HEK293 (cell line): ENCODE data around the gene PIGQ.
A peak's percentile ranks its signal among the peaks of the same experiment; 100 is the strongest.

Source experiments
- CTCF ChIA-PET: fragments of 350-600 bp; formaldehyde crosslinking; extraction: SDS; loops from one replicate; lab custom pipeline; 2021; ENCODE audit warnings: antibody characterized with exemption; lab: Yijun Ruan, JAX
- POLR2A ChIA-PET: fragments of 300-600 bp; formaldehyde crosslinking; extraction: SDS; loops from one replicate; lab custom pipeline; 2020; ENCODE audit warnings: antibody characterized with exemption, inconsistent platforms; lab: Yijun Ruan, JAX
- H3K27ac ChIP-seq: fragments of 200-500 bp; sonication (Bioruptor generic); 2 replicates; pipeline ENCODE4 v1.5.1; 2014; ENCODE audit warnings: low read depth, low read length, control low read depth, inconsistent platforms; ENCODE audit errors: extremely low read depth
- H3K36me3 ChIP-seq, 2 experiments: fragments of 200-500 bp in 1 of 2; sonication (Bioruptor generic) in 1 of 2; 1 replicate in 1 of 2; 2 replicates in 1 of 2; pipeline ENCODE4 v1.5.1; 2014 to 2017; ENCODE audit warnings: inconsistent platforms in 2 of 2, low read length in 2 of 2; ENCODE audit not compliant: control insufficient read depth in 2 of 2, insufficient read depth in 1 of 2
- H3K4me1 ChIP-seq: fragments of 200-500 bp; sonication (Bioruptor generic); 2 replicates; pipeline ENCODE4 v1.5.1; 2014; ENCODE audit warnings: mild to moderate bottlenecking, low read length, inconsistent platforms; ENCODE audit not compliant: control insufficient read depth, insufficient read depth
- H3K4me3 ChIP-seq: 2 replicates; pipeline ENCODE4 v1.5.1; 2011; ENCODE audit warnings: low read depth, mild to moderate bottlenecking, control low read depth, low read length, moderate library complexity
- H3K9me3 ChIP-seq: fragments of 200-500 bp; sonication (Bioruptor generic); 2 replicates; pipeline ENCODE4 v1.5.1; 2014; ENCODE audit warnings: low read depth, low read length, inconsistent platforms; ENCODE audit not compliant: control insufficient read depth, insufficient read depth
- BCL11B ChIP-seq: fragments of 450-650 bp; formaldehyde crosslinking; IDR thresholded peaks from 2 replicates; pipeline ENCODE4 v1.5.1; 2016; ENCODE audit warnings: low read depth, missing biosample characterization, missing genetic modification characterization
- HIC1 ChIP-seq: fragments of 450-650 bp; formaldehyde crosslinking; IDR thresholded peaks from 2 replicates; pipeline ENCODE4 v1.5.1; 2016; ENCODE audit warnings: missing biosample characterization, missing genetic modification characterization
- KLF1 ChIP-seq: fragments of 450-650 bp; formaldehyde crosslinking; IDR thresholded peaks from 2 replicates; pipeline ENCODE4 v1.5.1; 2016; ENCODE audit warnings: missing biosample characterization, missing genetic modification characterization
- KLF17 ChIP-seq: fragments of 450-650 bp; formaldehyde crosslinking; IDR thresholded peaks from 2 replicates; pipeline ENCODE4 v1.5.1; 2016; ENCODE audit warnings: missing biosample characterization, missing genetic modification characterization
- KLF7 ChIP-seq: fragments of 450-650 bp; formaldehyde crosslinking; IDR thresholded peaks from 2 replicates; pipeline ENCODE4 v1.5.1; 2016; ENCODE audit warnings: missing biosample characterization, missing genetic modification characterization, borderline replicate concordance
- KLF9 ChIP-seq: fragments of 450-650 bp; formaldehyde crosslinking; IDR thresholded peaks from 2 replicates; pipeline ENCODE4 v1.5.1; 2016; ENCODE audit warnings: missing biosample characterization, missing genetic modification characterization, low read depth
- SP2 ChIP-seq: fragments of 450-650 bp; formaldehyde crosslinking; IDR thresholded peaks from 2 replicates; pipeline ENCODE4 v1.5.1; 2016; ENCODE audit warnings: missing biosample characterization, missing genetic modification characterization
- ZBTB20 ChIP-seq: fragments of 450-650 bp; formaldehyde crosslinking; IDR thresholded peaks from 2 replicates; pipeline ENCODE4 v1.5.1; 2016; ENCODE audit warnings: missing biosample characterization, missing genetic modification characterization
- ZEB2 ChIP-seq: fragments of 450-650 bp; formaldehyde crosslinking; IDR thresholded peaks from 2 replicates; pipeline ENCODE4 v1.5.1; 2016; ENCODE audit warnings: missing biosample characterization, missing genetic modification characterization
- ZIC2 ChIP-seq: fragments of 450-650 bp; formaldehyde crosslinking; IDR thresholded peaks from 2 replicates; pipeline ENCODE4 v1.5.1; 2016; ENCODE audit warnings: missing biosample characterization, missing genetic modification characterization
- ZNF10 ChIP-seq: fragments of 450-650 bp; formaldehyde crosslinking; IDR thresholded peaks from 2 replicates; pipeline ENCODE4 v1.5.1; 2017; ENCODE audit warnings: missing biosample characterization, missing genetic modification characterization
- ZNF148 ChIP-seq: fragments of 450-650 bp; formaldehyde crosslinking; IDR thresholded peaks from 2 replicates; pipeline ENCODE4 v1.5.0; 2017; ENCODE audit warnings: missing biosample characterization, missing genetic modification characterization, borderline replicate concordance
- ZNF335 ChIP-seq: fragments of 450-650 bp; formaldehyde crosslinking; conservative IDR thresholded peaks from 2 replicates; pipeline ENCODE4 v1.5.1; 2016; ENCODE audit warnings: missing biosample characterization, missing genetic modification characterization
- ZNF48 ChIP-seq: fragments of 450-650 bp; formaldehyde crosslinking; IDR thresholded peaks from 2 replicates; pipeline ENCODE4 v1.5.1; 2016; ENCODE audit warnings: missing biosample characterization, missing genetic modification characterization
- ZNF600 ChIP-seq: fragments of 450-650 bp; formaldehyde crosslinking; IDR thresholded peaks from 2 replicates; pipeline ENCODE4 v1.5.1; 2016; ENCODE audit warnings: missing biosample characterization, missing genetic modification characterization
- ZNF677 ChIP-seq: fragments of 450-650 bp; IDR thresholded peaks from 2 replicates; pipeline ENCODE4 v1.5.0; 2018; ENCODE audit warnings: missing biosample characterization, mild to moderate bottlenecking, missing genetic modification characterization, moderate library complexity
- ZNF792 ChIP-seq: fragments of 450-650 bp; formaldehyde crosslinking; IDR thresholded peaks from 2 replicates; pipeline ENCODE4 v1.5.1; 2016; ENCODE audit warnings: missing biosample characterization, missing genetic modification characterization
- ZSCAN4 ChIP-seq: fragments of 450-650 bp; formaldehyde crosslinking; IDR thresholded peaks from 2 replicates; pipeline ENCODE4 v1.5.1; 2017; ENCODE audit warnings: missing biosample characterization, missing genetic modification characterization

The PIGQ gene

GRCh38 chr16:566475-567372 lies 3.0 kb upstream of the PIGQ start, which contains the start of gene NHLRC4 (continued):
- TF ChIP-seq KLF1 (tag by site-specific recombination), result peak; percentile 35; the same call in 1 of the 2 replicates
- TF ChIP-seq SP2 (tag by site-specific recombination), result peak; percentile 33; the same call in 1 of the 2 replicates
- TF ChIP-seq ZBTB20 (tag by site-specific recombination), result peak; percentile 68
- TF ChIP-seq ZNF600 (tag by site-specific recombination), result no peak
- TF ChIP-seq ZEB2 (tag by site-specific recombination), result 0 out of 2 replicates have a peak, but pooled peaks have one; percentile 33
- TF ChIP-seq, all 188 proteins: peak for 18

GRCh38 chr16:567373-568256 lies 2.2 kb upstream of the PIGQ start:
- Histone ChIP-seq H3K4me3 (no peak overlapping the region), H3K9me3 (no peaks in the 10 kb centered on the region), H3K4me1 (peaks cover 10% of the 10 kb centered on the region), H3K27ac (peak overlapping the region; percentile 26; the same call in 1 of the 2 replicates), H3K36me3 (peaks cover 0 to 14% of the 10 kb centered on the region in 2 experiments; a peak in 1 of 3 replicates)
- ChIA-PET POLR2A (interaction anchor here (1.0 to 1.4 kb wide), 3 partner anchors 12 to 176 kb away, joined by 3 to 6 read pairs (median 4); partner anchors contain the start of gene CAPN15), CTCF (interaction anchor here (0.9 to 1.0 kb wide), 2 partner anchors 13 to 16 kb away, joined by 3 read pairs; no protein-coding TSS in a partner anchor)
- TF ChIP-seq ZNF148 (tag by site-specific recombination) (no peak), BCL11B (tag by site-specific recombination) (no peak), ZNF10 (no peak), ZIC2 (tag by site-specific recombination) (peak; percentile 81), HIC1 (tag by site-specific recombination) (peak; percentile 29; the same call in 1 of the 2 replicates), KLF1 (tag by site-specific recombination) (no peak)

- peak overlapping the region; percentile 60; the same call in 1 of the 2 replicates for H3K4me3 ChIP-seq
- no peaks in the 10 kb centered on the region for H3K9me3 ChIP-seq
- H3K36me3 ChIP-seq, result peaks cover 0 to 18% of the 10 kb centered on the region in 2 experiments; a peak in 1 of 3 replicates
- POLR2A ChIA-PET, result interaction anchor here (0.7 to 1.4 kb wide), 4 partner anchors 20 to 177 kb away, joined by 3 to 4 read pairs (median 3); no protein-coding TSS in a partner anchor
- H3K4me1 ChIP-seq, result peaks cover 10% of the 10 kb centered on the region
- H3K27ac ChIP-seq, result peak overlapping the region; percentile 89; the same call in 1 of the 2 replicates
- CTCF ChIA-PET, result no interaction called here
- TF ChIP-seq ZNF335 (tag by site-specific recombination) (peak; percentile 84), ZSCAN4 (tag by site-specific recombination) (no peak), ZBTB20 (tag by site-specific recombination) (0 out of 2 replicates have a peak, but pooled peaks have one; percentile 17), ZNF792 (tag by site-specific recombination) (no peak), ZNF677 (tag by site-specific recombination) (no peak), KLF9 (peak; percentile 87), ZNF48 (tag by site-specific recombination) (no peak), KLF7 (tag by site-specific recombination) (peak; percentile 75; the same call in 1 of the 2 replicates), KLF17 (tag by site-specific recombination) (peak; percentile 59; the same call in 1 of the 2 replicates)
Observed at GRCh38 chr16:568401-569258, 1.1 kb upstream of the PIGQ start.
